OCI-LY7 (cell line): ENCODE data around the gene HERC6. TPM values are rescaled to one million over a fixed set of nuclear protein-coding genes. Genes with fewer than 3 reads are reported as not detected.

ENCODE experiments used
- BruUV-seq: library from RNA; stranded (reverse); fragments of 400-500 nt; replicated peaks from 2 replicates; lab custom pipeline; 2021; lab: Mats Ljungman, UMichigan
- CTCF ChIA-PET: fragments of 300-600 bp; sonication (Branson Sonifier 250); formaldehyde crosslinking; loops from one replicate; lab custom pipeline; 2022; ENCODE audit warnings: antibody characterized with exemption; ENCODE audit not compliant: unreplicated experiment; lab: Charles Lee
- POLR2A ChIA-PET: fragments of 300-600 bp; sonication (Branson Sonifier 250); formaldehyde crosslinking; loops from one replicate; lab custom pipeline; 2022; ENCODE audit warnings: antibody characterized with exemption; lab: Charles Lee
- DNase-seq: peaks from one replicate; pipeline ENCODE4 v3.0.0-alpha.2; 2015; ENCODE audit warnings: low spot score
- H2AFZ ChIP-seq: fragments of 200-600 bp; sonication (generic), shearing (Covaris generic); 2 replicates; pipeline ENCODE4 v1.6.1; 2014; ENCODE audit warnings: mild to moderate bottlenecking, antibody characterized with exemption, low read length, moderate library complexity
- H3K27ac ChIP-seq: fragments of 200-600 bp; sonication (generic); 2 replicates; pipeline ENCODE4 v1.5.1; 2014; ENCODE audit warnings: mixed run types, low read depth, mild to moderate bottlenecking, moderate library complexity, low read length, inconsistent platforms; ENCODE audit not compliant: poor library complexity, severe bottlenecking
- H3K36me3 ChIP-seq: fragments of 200-600 bp; sonication (generic); 2 replicates; pipeline ENCODE4 v1.6.1; 2014; ENCODE audit warnings: mild to moderate bottlenecking, antibody characterized with exemption, low read length, moderate library complexity, mixed read lengths; ENCODE audit not compliant: insufficient read depth
- H3K4me1 ChIP-seq: fragments of 200-600 bp; sonication (generic); 2 replicates; pipeline ENCODE4 v1.5.1; 2014; ENCODE audit warnings: mild to moderate bottlenecking, low read length; ENCODE audit not compliant: insufficient read depth, poor library complexity, severe bottlenecking
- H3K4me2 ChIP-seq: fragments of 200-600 bp; sonication (generic); 2 replicates; pipeline ENCODE4 v1.6.1; 2014; ENCODE audit warnings: mild to moderate bottlenecking, low read length
- H3K4me3 ChIP-seq: fragments of 200-600 bp; sonication (generic); 2 replicates; pipeline ENCODE4 v1.5.1; 2014; ENCODE audit warnings: mild to moderate bottlenecking, low read depth, low read length; ENCODE audit not compliant: poor library complexity, severe bottlenecking
- H3K79me2 ChIP-seq: fragments of 200-600 bp; sonication (generic); 2 replicates; pipeline ENCODE4 v1.6.1; 2016; ENCODE audit warnings: low read depth, mild to moderate bottlenecking, low read length, moderate library complexity, mixed read lengths; ENCODE audit not compliant: insufficient read depth
- H3K9me2 ChIP-seq: fragments of 200-600 bp; sonication (generic); 2 replicates; pipeline ENCODE4 v1.6.1; 2016; ENCODE audit warnings: mild to moderate bottlenecking, low read length, mixed read lengths; ENCODE audit not compliant: insufficient read depth
- H3K9me3 ChIP-seq: fragments of 200-600 bp; sonication (generic); 2 replicates; pipeline ENCODE4 v1.6.1; 2014; ENCODE audit warnings: mild to moderate bottlenecking, mixed run types, low read length, mixed read lengths
- H4K20me1 ChIP-seq: fragments of 200-600 bp; sonication (generic); 2 replicates; pipeline ENCODE4 v1.6.1; 2014; ENCODE audit warnings: mild to moderate bottlenecking, antibody characterized with exemption, low read length, moderate library complexity, mixed read lengths; ENCODE audit not compliant: insufficient read depth
- CTCF ChIP-seq: fragments of 200-600 bp; sonication (generic); conservative IDR thresholded peaks from 2 replicates; pipeline ENCODE4 v1.5.1; 2014; ENCODE audit warnings: mild to moderate bottlenecking, antibody characterized with exemption, low read length, moderate library complexity, mixed read lengths
- EZH2phosphoT487 ChIP-seq: fragments of 200-600 bp; sonication (generic); IDR thresholded peaks from 2 replicates; pipeline ENCODE4 v1.6.1; 2018; ENCODE audit warnings: low read depth, borderline replicate concordance, mild to moderate bottlenecking, mixed run types, antibody characterized with exemption, low read length, moderate library complexity, mixed read lengths
- intact Hi-C: fragments of 100-400 bp; cut with micrococcal nuclease; formaldehyde crosslinking; loops from one replicate; pipeline ENCODE4 v1.10.0; 2022; ENCODE audit not compliant: unreplicated experiment
- total RNA-seq, 2 experiments: library from RNA; depleted of rRNA in 1 of 2; stranded (reverse); fragments of >200 nt in 1 of 2; shearing (Covaris generic) in 1 of 2; gene quantifications; 2 replicates each; pipeline ENCODE4 v1.2.3, GENCODE V29; 2014 to 2022

Gene HERC6
- total RNA-seq, 2 experiments from 2014 or later: 0.09 to 0.51 TPM

DNA sequence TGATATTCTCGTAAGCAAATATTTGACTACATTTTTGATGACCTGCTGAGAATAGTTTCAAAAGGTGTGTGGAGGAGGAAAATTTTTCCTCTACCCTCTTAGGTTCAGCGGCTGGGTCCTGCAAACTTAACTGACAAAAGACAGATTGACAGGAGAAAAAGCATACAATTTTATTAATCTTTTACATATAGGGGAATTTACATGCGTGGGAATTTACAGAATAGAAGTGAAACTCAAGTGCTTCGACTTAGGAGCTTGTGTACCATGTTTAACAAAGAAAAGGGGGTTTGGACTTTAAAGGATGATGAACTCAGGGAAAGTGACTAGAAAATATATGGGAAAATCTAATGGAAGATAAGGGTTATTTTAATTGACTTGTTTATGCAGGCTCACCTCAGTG is 2.5 kb downstream of the HERC6 start:
- no peak overlapping the region for H2AFZ ChIP-seq
- TF ChIP-seq EZH2phosphoT487 (no peak), CTCF (no peak)
- H3K27ac ChIP-seq: no peak overlapping the region
- H3K9me2 ChIP-seq: no peaks in the 10 kb centered on the region
- no peak overlapping the region for H3K4me3 ChIP-seq
- intact Hi-C loops: no loop called here
- no peaks in the 10 kb centered on the region for H3K9me3 ChIP-seq
- H3K4me2 ChIP-seq: no peak overlapping the region
- DNase-seq: no peak
- no peaks in the 10 kb centered on the region for H3K79me2 ChIP-seq
- BruUV-seq: no TSS peak
- POLR2A ChIA-PET: interaction anchor here (0.7 kb wide), 1 partner anchor 17 kb away, joined by 3 read pairs; no protein-coding TSS in a partner anchor
- H3K36me3 ChIP-seq: no peaks in the 10 kb centered on the region
- H3K4me1 ChIP-seq: peaks cover 3% of the 10 kb centered on the region
- H4K20me1 ChIP-seq: no peaks in the 10 kb centered on the region
- CTCF ChIA-PET: no interaction called here

DNA sequence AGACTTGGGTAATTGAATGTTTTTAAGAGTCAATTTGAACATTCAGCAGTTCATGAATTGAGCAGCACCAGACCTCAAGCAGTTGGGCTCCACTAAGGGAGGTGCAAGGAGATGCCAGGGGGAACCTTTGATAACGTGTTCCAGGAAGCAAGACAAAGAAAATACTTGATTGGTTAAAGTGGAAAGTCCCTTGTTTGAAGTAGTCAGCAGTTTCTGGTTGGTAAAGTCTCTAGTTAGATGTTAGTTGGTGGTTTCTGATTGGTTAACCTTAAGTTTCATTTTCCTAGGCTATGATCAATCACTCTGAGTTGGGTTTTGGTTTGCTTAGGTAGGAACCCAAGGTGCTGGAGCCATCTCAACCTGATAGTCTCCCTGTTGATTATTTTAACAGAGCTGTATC is 4.0 kb downstream of the HERC6 start:
- Histone ChIP-seq H3K9me2 (no peaks in the 10 kb centered on the region), H2AFZ (peak overlapping the region; percentile 16; the same call in 1 of the 2 replicates), H4K20me1 (no peaks in the 10 kb centered on the region), H3K4me3 (no peak overlapping the region), H3K36me3 (no peaks in the 10 kb centered on the region), H3K4me2 (no peak overlapping the region), H3K79me2 (no peaks in the 10 kb centered on the region), H3K27ac (no peak overlapping the region), H3K4me1 (peaks cover 3% of the 10 kb centered on the region), H3K9me3 (no peaks in the 10 kb centered on the region)
- ChIA-PET POLR2A (no interaction called here), CTCF (no interaction called here)
- DNase-seq: no peak
- intact Hi-C loops: no loop called here
- no TSS peak for BruUV-seq
- no peak for TF ChIP-seq EZH2phosphoT487
- TF ChIP-seq CTCF: no peak

DNA sequence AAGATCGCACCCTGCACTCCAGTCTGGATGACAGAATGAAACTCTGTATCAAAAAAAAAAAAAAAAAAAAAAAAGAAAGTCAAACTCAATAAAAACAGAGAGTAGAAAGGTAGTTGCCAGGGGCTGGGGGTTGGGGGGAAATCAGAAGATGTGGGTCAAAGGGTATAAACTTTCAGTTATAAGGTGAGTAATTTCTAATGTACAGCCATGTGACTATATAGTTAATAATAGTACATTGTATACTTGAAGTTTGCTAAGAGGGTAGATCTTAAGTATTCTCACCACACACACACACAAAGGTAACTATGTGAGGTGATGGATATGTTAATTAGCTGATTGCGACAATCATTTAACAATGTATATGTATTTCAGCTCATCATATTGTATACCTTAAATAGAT is 11.5 kb downstream of the HERC6 start:
- Histone ChIP-seq H3K9me2 (no peaks in the 10 kb centered on the region), H3K36me3 (no peaks in the 10 kb centered on the region), H3K4me1 (no peaks in the 10 kb centered on the region), H3K79me2 (no peaks in the 10 kb centered on the region), H3K9me3 (no peaks in the 10 kb centered on the region), H3K4me3 (no peak overlapping the region), H4K20me1 (no peaks in the 10 kb centered on the region), H3K27ac (no peak overlapping the region), H3K4me2 (no peak overlapping the region), H2AFZ (no peak overlapping the region)
- intact Hi-C loops: no loop called here
- no TSS peak for BruUV-seq
- TF ChIP-seq EZH2phosphoT487 (no peak), CTCF (no peak)
- CTCF ChIA-PET: no interaction called here
- DNase-seq: no peak
- POLR2A ChIA-PET: interaction anchor here (0.6 to 0.7 kb wide), 3 partner anchors 346 to 1022 kb away, joined by 3 to 5 read pairs (median 4); no protein-coding TSS in a partner anchor
